Measurements from ENCODE around the gene GPR61. TPM values are rescaled to one million over a fixed set of nuclear protein-coding genes. Genes with fewer than 3 reads are reported as not detected.

GPR61 gene
- total and polyA plus RNA-seq, 2 donors = 0.07 to 0.42 TPM

GRCh38 chr1:109504974-109505373 is 34.7 kb upstream of the GPR61 start:
- H3K4me3 ChIP-seq (ENCODE audit: low read length in 2 of 2) = no peak overlapping the region
- no peak overlapping the region for H3K27ac ChIP-seq (ENCODE audit: low read depth in 1 of 2, low read length in 1 of 2)
- peaks cover 36 to 64% of the 10 kb centered on the region in 2 donors for H3K4me1 ChIP-seq (ENCODE audit: control insufficient read depth in 2 of 2, insufficient read depth in 2 of 2, low read length in 2 of 2)
- H3K9me3 ChIP-seq (ENCODE audit: control insufficient read depth in 2 of 2, insufficient read depth in 1 of 2, low read length in 1 of 2) = no peaks in the 10 kb centered on the region
- peaks cover 12 to 14% of the 10 kb centered on the region in 2 donors for H3K36me3 ChIP-seq (ENCODE audit: control insufficient read depth in 2 of 2, insufficient read depth in 2 of 2, low read length in 1 of 2)
- DNase-seq (ENCODE audit: low read depth in 6 of 9, low spot score in 9 of 9) = no peak
- H3K27me3 ChIP-seq (ENCODE audit: control insufficient read depth in 2 of 2, insufficient read depth in 1 of 2, low read length in 1 of 2) = peaks cover 0 to 17% of the 10 kb centered on the region in 2 donors
- 98% methylated on average over 1 of the region's 1 CpG for WGBS

GRCh38 chr1:109508001-109508872 is 31.4 kb upstream of the GPR61 start:
- Histone ChIP-seq H3K27me3 (ENCODE audit: control insufficient read depth in 2 of 2, insufficient read depth in 1 of 2, low read length in 1 of 2) (peaks cover 0 to 30% of the 10 kb centered on the region in 2 donors), H3K4me1 (ENCODE audit: control insufficient read depth in 2 of 2, insufficient read depth in 2 of 2, low read length in 2 of 2) (peaks cover 13 to 39% of the 10 kb centered on the region in 2 donors), H3K27ac (ENCODE audit: low read depth in 1 of 2, low read length in 1 of 2) (no peak overlapping the region), H3K4me3 (ENCODE audit: low read length in 2 of 2) (no peak overlapping the region), H3K36me3 (ENCODE audit: control insufficient read depth in 2 of 2, insufficient read depth in 2 of 2, low read length in 1 of 2) (peaks cover 4 to 6% of the 10 kb centered on the region in 2 donors), H3K9me3 (ENCODE audit: control insufficient read depth in 2 of 2, insufficient read depth in 1 of 2, low read length in 1 of 2) (peaks cover 0 to 4% of the 10 kb centered on the region in 2 donors)
- 96% methylated on average over 25 of the region's 25 CpGs for WGBS
- no peak for DNase-seq (ENCODE audit: low read depth in 6 of 9, low spot score in 9 of 9)

- no peak overlapping the region for H3K27ac ChIP-seq (ENCODE audit: low read depth in 1 of 2, low read length in 1 of 2)
- peaks cover 9 to 35% of the 10 kb centered on the region in 2 donors for H3K4me1 ChIP-seq (ENCODE audit: control insufficient read depth in 2 of 2, insufficient read depth in 2 of 2, low read length in 2 of 2)
These were observed 30.8 kb upstream of the GPR61 start for GRCh38 chr1:109508873-109509175.

GRCh38 chr1:109509176-109510134 is 30.2 kb upstream of the GPR61 start, which contains the start of gene AMIGO1:
Gene AMIGO1 (minus strand): TSS chr1:109509727. CDS start chr1:109508912, 815 bp downstream.
- WGBS = 4% methylated on average over 100 of the region's 100 CpGs
- H3K27ac ChIP-seq (ENCODE audit: low read depth in 1 of 2, low read length in 1 of 2) = peak within 1 kb of the TSS in 1 of 2 donors; percentile 33
- peak in 4 of 9 donors; percentile 50 to 77 (median 64) for DNase-seq (ENCODE audit: low read depth in 6 of 9, low spot score in 9 of 9)

More at GRCh38 chr1:109508873-109509175, 30.8 kb upstream of the GPR61 start:
- WGBS = 95% methylated on average over 7 of the region's 7 CpGs
- peak overlapping the region; percentile 40 to 72 for H3K4me3 ChIP-seq (ENCODE audit: low read length in 2 of 2)
- peaks cover 4 to 6% of the 10 kb centered on the region in 2 donors for H3K36me3 ChIP-seq (ENCODE audit: control insufficient read depth in 2 of 2, insufficient read depth in 2 of 2, low read length in 1 of 2)
- H3K27me3 ChIP-seq (ENCODE audit: control insufficient read depth in 2 of 2, insufficient read depth in 1 of 2, low read length in 1 of 2) = peaks cover 0 to 30% of the 10 kb centered on the region in 2 donors
- no peak for DNase-seq (ENCODE audit: low read depth in 6 of 9, low spot score in 9 of 9)
- H3K9me3 ChIP-seq (ENCODE audit: control insufficient read depth in 2 of 2, insufficient read depth in 1 of 2, low read length in 1 of 2) = peaks cover 0 to 4% of the 10 kb centered on the region in 2 donors

GRCh38 chr1:109513110-109513710 is 26.5 kb upstream of the GPR61 start:
- H3K4me1 ChIP-seq (ENCODE audit: control insufficient read depth in 2 of 2, insufficient read depth in 2 of 2, low read length in 2 of 2) = peaks cover 4 to 17% of the 10 kb centered on the region in 2 donors
- no peaks in the 10 kb centered on the region for H3K36me3 ChIP-seq (ENCODE audit: control insufficient read depth in 2 of 2, insufficient read depth in 2 of 2, low read length in 1 of 2)
- no peak for DNase-seq (ENCODE audit: low read depth in 6 of 9, low spot score in 9 of 9)
- H3K27ac ChIP-seq (ENCODE audit: low read depth in 1 of 2, low read length in 1 of 2) = no peak overlapping the region
- H3K27me3 ChIP-seq (ENCODE audit: control insufficient read depth in 2 of 2, insufficient read depth in 1 of 2, low read length in 1 of 2) = peaks cover 0 to 28% of the 10 kb centered on the region in 2 donors
- no peak overlapping the region for H3K4me3 ChIP-seq (ENCODE audit: low read length in 2 of 2)
- 95% methylated on average over 2 of the region's 2 CpGs for WGBS
- peaks cover 0 to 4% of the 10 kb centered on the region in 2 donors for H3K9me3 ChIP-seq (ENCODE audit: control insufficient read depth in 2 of 2, insufficient read depth in 1 of 2, low read length in 1 of 2)

More at GRCh38 chr1:109509176-109510134, 30.2 kb upstream of the GPR61 start, which contains the start of gene AMIGO1:
- Histone ChIP-seq H3K36me3 (ENCODE audit: control insufficient read depth in 2 of 2, insufficient read depth in 2 of 2, low read length in 1 of 2) (peaks cover 4 to 5% of the 10 kb centered on the region in 2 donors), H3K4me3 (ENCODE audit: low read length in 2 of 2) (peak within 1 kb of the TSS; percentile 52 to 72), H3K27me3 (ENCODE audit: control insufficient read depth in 2 of 2, insufficient read depth in 1 of 2, low read length in 1 of 2) (peaks cover 0 to 30% of the 10 kb centered on the region in 2 donors), H3K4me1 (ENCODE audit: control insufficient read depth in 2 of 2, insufficient read depth in 2 of 2, low read length in 2 of 2) (peaks cover 4 to 29% of the 10 kb centered on the region in 2 donors), H3K9me3 (ENCODE audit: control insufficient read depth in 2 of 2, insufficient read depth in 1 of 2, low read length in 1 of 2) (peaks cover 0 to 4% of the 10 kb centered on the region in 2 donors)

- Histone ChIP-seq H3K9me3 (ENCODE audit: control insufficient read depth in 2 of 2, insufficient read depth in 1 of 2, low read length in 1 of 2) (peaks cover 0 to 4% of the 10 kb centered on the region in 2 donors), H3K4me3 (ENCODE audit: low read length in 2 of 2) (no peak overlapping the region), H3K27ac (ENCODE audit: low read depth in 1 of 2, low read length in 1 of 2) (no peak overlapping the region), H3K27me3 (ENCODE audit: control insufficient read depth in 2 of 2, insufficient read depth in 1 of 2, low read length in 1 of 2) (peaks cover 0 to 14% of the 10 kb centered on the region in 2 donors), H3K36me3 (ENCODE audit: control insufficient read depth in 2 of 2, insufficient read depth in 2 of 2, low read length in 1 of 2) (no peaks in the 10 kb centered on the region), H3K4me1 (ENCODE audit: control insufficient read depth in 2 of 2, insufficient read depth in 2 of 2, low read length in 2 of 2) (peaks cover 4 to 9% of the 10 kb centered on the region in 2 donors)
- DNase-seq (ENCODE audit: low read depth in 6 of 9, low spot score in 9 of 9) = no peak
- WGBS = 88% methylated on average over 3 of the region's 3 CpGs
These were observed 24.8 kb upstream of the GPR61 start for GRCh38 chr1:109514846-109515245.

- Histone ChIP-seq H3K4me3 (ENCODE audit: low read length in 2 of 2) (no peak overlapping the region), H3K27ac (ENCODE audit: low read depth in 1 of 2, low read length in 1 of 2) (no peak overlapping the region), H3K4me1 (ENCODE audit: control insufficient read depth in 2 of 2, insufficient read depth in 2 of 2, low read length in 2 of 2) (no peaks in the 10 kb centered on the region), H3K9me3 (ENCODE audit: control insufficient read depth in 2 of 2, insufficient read depth in 1 of 2, low read length in 1 of 2) (no peaks in the 10 kb centered on the region), H3K27me3 (ENCODE audit: control insufficient read depth in 2 of 2, insufficient read depth in 1 of 2, low read length in 1 of 2) (peaks cover 0 to 6% of the 10 kb centered on the region in 2 donors), H3K36me3 (ENCODE audit: control insufficient read depth in 2 of 2, insufficient read depth in 2 of 2, low read length in 1 of 2) (no peaks in the 10 kb centered on the region)
- DNase-seq (ENCODE audit: low read depth in 6 of 9, low spot score in 9 of 9) = no peak
- 94% methylated on average over 5 of the region's 5 CpGs for WGBS
These were observed 22.8 kb upstream of the GPR61 start for GRCh38 chr1:109516872-109517271.

GRCh38 chr1:109517337-109517736 is 22.3 kb upstream of the GPR61 start:
- DNase-seq (ENCODE audit: low read depth in 6 of 9, low spot score in 9 of 9) = no peak
- H3K27ac ChIP-seq (ENCODE audit: low read depth in 1 of 2, low read length in 1 of 2) = no peak overlapping the region
- H3K36me3 ChIP-seq (ENCODE audit: control insufficient read depth in 2 of 2, insufficient read depth in 2 of 2, low read length in 1 of 2) = no peaks in the 10 kb centered on the region
- no peaks in the 10 kb centered on the region for H3K4me1 ChIP-seq (ENCODE audit: control insufficient read depth in 2 of 2, insufficient read depth in 2 of 2, low read length in 2 of 2)
- 96% methylated on average over 5 of the region's 5 CpGs for WGBS
- H3K9me3 ChIP-seq (ENCODE audit: control insufficient read depth in 2 of 2, insufficient read depth in 1 of 2, low read length in 1 of 2) = no peaks in the 10 kb centered on the region
- no peak overlapping the region for H3K4me3 ChIP-seq (ENCODE audit: low read length in 2 of 2)
- peaks cover 0 to 6% of the 10 kb centered on the region in 2 donors for H3K27me3 ChIP-seq (ENCODE audit: control insufficient read depth in 2 of 2, insufficient read depth in 1 of 2, low read length in 1 of 2)
